MCF 10A (cell line): ENCODE measurements around the gene JOSD2. TPM values are rescaled to one million over a fixed set of nuclear protein-coding genes. Genes with fewer than 3 reads are reported as not detected.

Experiments used
- BruUV-seq: library from RNA; stranded (reverse); fragments of 400-500 nt; replicated peaks from 2 replicates; lab custom pipeline; 2021; lab: Mats Ljungman, UMichigan
- CTCF ChIA-PET: fragments of 300-600 bp; sonication (Branson Sonifier 250); formaldehyde crosslinking; extraction: SDS; loops from one replicate; lab custom pipeline; 2021; ENCODE audit warnings: antibody characterized with exemption, inconsistent platforms; lab: Yijun Ruan, JAX
- POLR2A ChIA-PET: fragments of 300-600, 350-650 bp; sonication (Branson Sonifier 250); formaldehyde crosslinking; extraction: SDS; loops from one replicate; lab custom pipeline; 2020; ENCODE audit warnings: antibody characterized with exemption, inconsistent platforms; lab: Yijun Ruan, JAX
- DNase-seq: peaks from one replicate; pipeline ENCODE4 v3.0.0-alpha.2; 2018; ENCODE audit not compliant: unreplicated experiment
- H3K27ac Mint-ChIP-seq: one replicate; pipeline ENCODE4 v1.8.0; 2022; ENCODE audit warnings: mild to moderate bottlenecking, low read depth, mixed read lengths; ENCODE audit not compliant: unreplicated experiment
- H3K27me3 Mint-ChIP-seq: one replicate; pipeline ENCODE4 v1.8.0; 2022; ENCODE audit warnings: mixed read lengths; ENCODE audit not compliant: insufficient read depth, unreplicated experiment
- H3K36me3 Mint-ChIP-seq: one replicate; pipeline ENCODE4 v1.8.0; 2022; ENCODE audit warnings: mild to moderate bottlenecking, moderate library complexity, mixed read lengths; ENCODE audit not compliant: insufficient read depth, unreplicated experiment
- H3K4me1 Mint-ChIP-seq: one replicate; pipeline ENCODE4 v1.8.0; 2022; ENCODE audit warnings: mixed read lengths; ENCODE audit not compliant: insufficient read depth, unreplicated experiment
- H3K4me3 Mint-ChIP-seq: one replicate; pipeline ENCODE4 v1.8.0; 2022; ENCODE audit warnings: mild to moderate bottlenecking, moderate library complexity, mixed read lengths; ENCODE audit not compliant: unreplicated experiment
- H3K9me3 Mint-ChIP-seq: one replicate; pipeline ENCODE4 v1.8.0; 2022; ENCODE audit warnings: mixed read lengths; ENCODE audit not compliant: unreplicated experiment
- CTCF ChIP-seq: fragments of 200-600 bp; IDR thresholded peaks from one replicate; pipeline ENCODE4 v1.8.0; 2022; ENCODE audit warnings: antibody characterized with exemption, mild to moderate bottlenecking; ENCODE audit not compliant: unreplicated experiment
- intact Hi-C: fragments of 100-400 bp; cut with micrococcal nuclease; formaldehyde crosslinking; loops from 2 replicates; pipeline ENCODE4 v1.14.1; 2022
- total RNA-seq: library from RNA; stranded (reverse); gene quantifications from 2 replicates; pipeline ENCODE4 v1.2.3, GENCODE V29; 2022

JOSD2 gene
- total RNA-seq, 1 experiment from 2014 or later, result 65.8 TPM

GRCh38 chr19:50522881-50523280, 11.9 kb upstream of the JOSD2 start:
- ChIA-PET POLR2A (interaction anchor here (2.6 kb wide), 1 partner anchor 12 kb away, joined by 11 read pairs; the partner anchor contains the start of gene JOSD2), CTCF (interaction anchor here (1.0 to 1.3 kb wide), 2 partner anchors 11 to 16 kb away, joined by 3 to 4 read pairs; no protein-coding TSS in a partner anchor)
- Mint-ChIP-seq H3K27ac (no peak overlapping the region), H3K36me3 (peaks cover 6% of the 10 kb centered on the region), H3K9me3 (no peaks in the 10 kb centered on the region), H3K4me1 (no peaks in the 10 kb centered on the region), H3K4me3 (no peak overlapping the region), H3K27me3 (peaks cover 5% of the 10 kb centered on the region)
- TF ChIP-seq CTCF, result no peak
- intact Hi-C loops, result no loop called here
- BruUV-seq, result no TSS peak
- DNase-seq, result no peak

GRCh38 chr19:50520822-50521465, 10.0 kb upstream of the JOSD2 start:
- CTCF ChIA-PET, result no interaction called here
- no peaks in the 10 kb centered on the region for H3K9me3 Mint-ChIP-seq
- DNase-seq, result no peak
- no peaks in the 10 kb centered on the region for H3K27me3 Mint-ChIP-seq
- no peak overlapping the region for H3K27ac Mint-ChIP-seq
- H3K4me3 Mint-ChIP-seq, result no peak overlapping the region
- no TSS peak for BruUV-seq
- POLR2A ChIA-PET, result interaction anchor here (2.6 kb wide), 1 partner anchor 10 kb away, joined by 11 read pairs; the partner anchor contains the start of gene JOSD2
- no peaks in the 10 kb centered on the region for H3K4me1 Mint-ChIP-seq
- peaks cover 6% of the 10 kb centered on the region for H3K36me3 Mint-ChIP-seq
- intact Hi-C loops, result no loop called here
- no peak for TF ChIP-seq CTCF

GRCh38 chr19:50519006-50519575, 8.1 kb upstream of the JOSD2 start:
- BruUV-seq, result no TSS peak
- ChIA-PET CTCF (interaction anchor here (0.6 to 1.7 kb wide), 3 partner anchors 15 to 152 kb away, joined by 4 to 7 read pairs (median 6); no protein-coding TSS in a partner anchor), POLR2A (no interaction called here)
- Mint-ChIP-seq H3K27me3 (no peaks in the 10 kb centered on the region), H3K27ac (no peak overlapping the region), H3K36me3 (no peaks in the 10 kb centered on the region), H3K4me1 (no peaks in the 10 kb centered on the region), H3K9me3 (no peaks in the 10 kb centered on the region), H3K4me3 (no peak overlapping the region)
- no peak for DNase-seq
- intact Hi-C loops, result no loop called here
- TF ChIP-seq CTCF, result no peak
